Glutamatergic neuron (in vitro differentiated cells): ENCODE results near the gene AACS. TPM values are rescaled to one million over a fixed set of nuclear protein-coding genes. Genes with fewer than 3 reads are reported as not detected.

ENCODE experiments used
- DNase-seq: peaks from one replicate; pipeline ENCODE4 v3.0.0; 2022
- H3K27ac Mint-ChIP-seq: one replicate; pipeline ENCODE4 v1.8.0; 2020; ENCODE audit warnings: mild to moderate bottlenecking, mixed read lengths, inconsistent platforms; ENCODE audit not compliant: unreplicated experiment
- H3K27me3 Mint-ChIP-seq: one replicate; pipeline ENCODE4 v1.8.0; 2020; ENCODE audit warnings: mild to moderate bottlenecking, moderate library complexity, mixed read lengths, inconsistent platforms; ENCODE audit not compliant: unreplicated experiment
- H3K36me3 Mint-ChIP-seq: one replicate; pipeline ENCODE4 v1.8.0; 2020; ENCODE audit warnings: mild to moderate bottlenecking, mixed read lengths, inconsistent platforms; ENCODE audit not compliant: unreplicated experiment
- H3K4me1 Mint-ChIP-seq: one replicate; pipeline ENCODE4 v1.8.0; 2020; ENCODE audit warnings: mild to moderate bottlenecking, low read depth, mixed read lengths, inconsistent platforms; ENCODE audit not compliant: unreplicated experiment
- H3K4me3 Mint-ChIP-seq: one replicate; pipeline ENCODE4 v1.8.0; 2020; ENCODE audit warnings: mild to moderate bottlenecking, mixed read lengths, inconsistent platforms; ENCODE audit not compliant: unreplicated experiment
- H3K9me3 Mint-ChIP-seq: one replicate; pipeline ENCODE4 v1.8.0; 2020; ENCODE audit warnings: mild to moderate bottlenecking, moderate library complexity, mixed read lengths, inconsistent platforms; ENCODE audit not compliant: unreplicated experiment
- total RNA-seq: library from RNA; stranded (reverse); fragmentation: NEBNext Ultra II Directional; extraction: Animal tissue kit (Norgen Biotek cat#: 25700); gene quantifications from one replicate; pipeline ENCODE4 v1.2.1, GENCODE V29; 2021; ENCODE audit not compliant: unreplicated experiment
- TF ChIP-seq, protein P1 (sequence below): fragments of 200-600 bp; sonication (generic); IDR thresholded peaks from one replicate; pipeline ENCODE4 v1.5.0; 2021; ENCODE audit not compliant: partially characterized antibody, unreplicated experiment

Gene AACS
- total RNA-seq, 1 donor from 2014 or later = 59.3 TPM

DNA sequence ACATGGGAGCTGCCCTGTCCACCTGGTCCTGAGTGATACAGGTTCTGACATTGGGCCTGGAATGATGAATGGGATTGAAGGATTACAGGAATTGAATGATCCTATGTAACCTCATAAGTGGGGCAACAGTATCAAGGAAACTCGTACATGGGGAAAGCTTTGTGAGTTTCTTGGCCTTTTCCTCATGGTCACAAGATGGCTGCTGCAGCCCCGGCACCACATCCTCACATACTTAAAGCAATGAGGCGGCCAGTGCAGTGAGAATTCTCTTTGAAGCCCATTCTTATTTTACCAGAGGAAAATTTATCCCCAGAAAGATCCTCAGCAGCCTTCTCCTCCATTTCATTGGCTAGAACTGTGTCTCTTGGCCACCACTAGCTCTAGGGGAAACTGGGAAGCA, 91.9 kb downstream of the AACS start:
- peaks cover 7% of the 10 kb centered on the region for H3K27me3 Mint-ChIP-seq
- TF ChIP-seq, protein P1, sequence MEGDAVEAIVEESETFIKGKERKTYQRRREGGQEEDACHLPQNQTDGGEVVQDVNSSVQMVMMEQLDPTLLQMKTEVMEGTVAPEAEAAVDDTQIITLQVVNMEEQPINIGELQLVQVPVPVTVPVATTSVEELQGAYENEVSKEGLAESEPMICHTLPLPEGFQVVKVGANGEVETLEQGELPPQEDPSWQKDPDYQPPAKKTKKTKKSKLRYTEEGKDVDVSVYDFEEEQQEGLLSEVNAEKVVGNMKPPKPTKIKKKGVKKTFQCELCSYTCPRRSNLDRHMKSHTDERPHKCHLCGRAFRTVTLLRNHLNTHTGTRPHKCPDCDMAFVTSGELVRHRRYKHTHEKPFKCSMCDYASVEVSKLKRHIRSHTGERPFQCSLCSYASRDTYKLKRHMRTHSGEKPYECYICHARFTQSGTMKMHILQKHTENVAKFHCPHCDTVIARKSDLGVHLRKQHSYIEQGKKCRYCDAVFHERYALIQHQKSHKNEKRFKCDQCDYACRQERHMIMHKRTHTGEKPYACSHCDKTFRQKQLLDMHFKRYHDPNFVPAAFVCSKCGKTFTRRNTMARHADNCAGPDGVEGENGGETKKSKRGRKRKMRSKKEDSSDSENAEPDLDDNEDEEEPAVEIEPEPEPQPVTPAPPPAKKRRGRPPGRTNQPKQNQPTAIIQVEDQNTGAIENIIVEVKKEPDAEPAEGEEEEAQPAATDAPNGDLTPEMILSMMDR = no peak
- no peak overlapping the region for H3K27ac Mint-ChIP-seq
- H3K4me1 Mint-ChIP-seq = peaks cover 9% of the 10 kb centered on the region
- no peak overlapping the region for H3K4me3 Mint-ChIP-seq
- H3K9me3 Mint-ChIP-seq = no peaks in the 10 kb centered on the region
- H3K36me3 Mint-ChIP-seq = peaks cover 22% of the 10 kb centered on the region
- DNase-seq = no peak

DNA sequence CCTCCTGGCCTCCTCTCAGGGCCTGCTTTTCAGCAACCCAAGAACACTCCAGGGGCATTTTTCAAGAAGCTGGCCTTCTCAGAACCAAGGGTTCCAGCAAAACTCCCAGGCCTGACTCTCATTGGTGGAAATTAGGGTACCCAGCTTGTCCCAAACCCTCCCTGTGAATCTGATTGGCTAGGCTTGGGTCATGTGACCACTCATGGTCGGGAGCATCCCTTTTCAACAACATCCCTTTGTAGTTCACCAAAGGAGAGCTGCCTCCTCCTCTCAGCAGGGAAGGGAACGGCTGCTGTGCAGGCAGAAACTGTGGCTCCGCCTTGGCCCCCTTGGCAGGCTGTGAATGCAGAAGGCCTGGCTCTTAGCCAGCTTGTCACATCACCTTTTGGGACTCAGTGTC, 94.5 kb downstream of the AACS start:
- Mint-ChIP-seq H3K27ac (no peak overlapping the region), H3K36me3 (peaks cover 9% of the 10 kb centered on the region), H3K9me3 (no peaks in the 10 kb centered on the region), H3K27me3 (peaks cover 5% of the 10 kb centered on the region), H3K4me1 (peaks cover 14% of the 10 kb centered on the region), H3K4me3 (no peak overlapping the region)
- TF ChIP-seq, protein P1 = no peak
- DNase-seq = no peak

DNA sequence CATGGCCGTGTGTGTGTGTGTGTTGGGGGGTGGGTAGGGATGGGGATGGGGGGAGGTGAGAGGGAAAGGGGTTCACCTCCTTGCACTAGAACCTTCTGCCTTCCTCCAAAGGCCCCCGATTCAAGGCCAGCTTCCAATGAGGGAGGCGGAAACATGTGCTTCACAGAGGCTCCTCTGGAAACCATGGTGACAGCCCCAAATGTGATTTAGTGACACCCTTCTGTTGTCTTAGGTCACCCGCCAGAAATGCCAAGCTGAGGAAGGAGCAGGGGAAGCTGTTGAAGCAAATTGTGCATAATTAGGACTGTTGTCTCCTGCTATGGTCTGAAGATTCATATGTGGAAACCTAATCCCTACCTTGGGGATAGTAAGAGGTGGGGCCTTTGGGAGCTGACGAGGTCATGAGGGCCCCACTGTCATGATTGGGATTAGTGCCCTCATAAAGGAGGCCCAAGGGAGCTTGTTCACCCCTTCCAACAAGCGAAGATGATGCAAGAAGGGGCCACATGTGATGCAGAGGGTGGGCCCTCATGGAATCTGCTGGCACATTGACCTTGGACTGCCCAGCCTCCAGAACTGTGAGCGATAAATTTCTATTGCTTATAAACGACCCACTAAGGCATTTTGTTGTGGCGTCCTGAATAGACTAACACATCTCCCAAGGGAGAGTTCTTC, 95.2 kb downstream of the AACS start:
- DNase-seq = no peak
- Mint-ChIP-seq H3K27me3 (peaks cover 5% of the 10 kb centered on the region), H3K4me3 (no peak overlapping the region), H3K9me3 (no peaks in the 10 kb centered on the region), H3K4me1 (peaks cover 16% of the 10 kb centered on the region), H3K27ac (no peak overlapping the region), H3K36me3 (peaks cover 6% of the 10 kb centered on the region)
- TF ChIP-seq, protein P1 = no peak

DNA sequence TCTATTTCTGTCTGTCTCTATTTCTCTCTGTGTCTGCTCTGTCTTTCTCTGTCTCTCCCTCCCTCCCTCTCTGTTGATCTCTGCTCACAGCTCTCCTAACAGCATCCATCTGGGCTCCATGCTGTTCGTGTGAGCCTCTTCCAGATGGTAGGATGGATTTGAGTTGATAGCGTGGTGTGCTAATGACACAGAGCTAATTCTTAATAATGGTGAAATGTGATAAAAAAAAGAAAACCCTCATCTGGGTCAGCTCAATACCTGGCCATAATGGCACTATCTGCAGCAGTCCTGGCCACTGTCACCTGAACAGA, 96.4 kb downstream of the AACS start:
- DNase-seq = no peak
- Mint-ChIP-seq H3K9me3 (no peaks in the 10 kb centered on the region), H3K4me1 (peaks cover 16% of the 10 kb centered on the region), H3K4me3 (no peak overlapping the region), H3K36me3 (peaks cover 4% of the 10 kb centered on the region), H3K27ac (peak overlapping the region; percentile 49), H3K27me3 (peaks cover 5% of the 10 kb centered on the region)
- TF ChIP-seq, protein P1 = no peak

DNA sequence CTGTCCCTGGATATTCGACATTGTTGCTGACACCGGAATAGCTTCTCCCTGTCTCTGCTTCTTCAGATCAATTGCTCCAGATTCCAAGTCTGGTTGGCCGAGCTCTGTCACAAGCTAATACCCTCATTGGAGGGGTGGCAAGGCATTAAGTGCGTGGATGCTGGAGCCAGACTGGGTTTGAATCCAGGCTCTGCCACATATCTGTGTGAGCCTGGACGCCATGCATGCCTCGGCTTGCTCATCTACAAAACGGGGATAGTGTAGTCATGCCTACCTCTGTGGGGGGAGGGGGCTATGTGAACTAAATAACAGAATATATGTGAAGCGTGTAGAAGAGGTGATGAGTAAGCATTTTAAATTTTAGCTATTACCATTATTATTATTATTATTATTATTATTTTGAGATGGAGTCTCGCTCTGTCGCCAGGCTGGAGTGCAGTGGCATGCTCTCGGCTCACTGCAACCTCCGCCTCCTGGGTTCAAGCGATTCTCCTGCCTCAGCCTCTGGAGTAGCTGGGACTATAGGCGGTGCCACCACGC, 97.3 kb downstream of the AACS start:
- TF ChIP-seq, protein P1 = no peak
- Mint-ChIP-seq H3K27ac (no peak overlapping the region), H3K4me1 (peaks cover 19% of the 10 kb centered on the region), H3K27me3 (peaks cover 7% of the 10 kb centered on the region), H3K9me3 (peaks cover 1% of the 10 kb centered on the region), H3K36me3 (peaks cover 4% of the 10 kb centered on the region), H3K4me3 (no peak overlapping the region)
- no peak for DNase-seq
